ENCODE measurements around the gene ATP6V1B1.

The ATP6V1B1 gene

DNA sequence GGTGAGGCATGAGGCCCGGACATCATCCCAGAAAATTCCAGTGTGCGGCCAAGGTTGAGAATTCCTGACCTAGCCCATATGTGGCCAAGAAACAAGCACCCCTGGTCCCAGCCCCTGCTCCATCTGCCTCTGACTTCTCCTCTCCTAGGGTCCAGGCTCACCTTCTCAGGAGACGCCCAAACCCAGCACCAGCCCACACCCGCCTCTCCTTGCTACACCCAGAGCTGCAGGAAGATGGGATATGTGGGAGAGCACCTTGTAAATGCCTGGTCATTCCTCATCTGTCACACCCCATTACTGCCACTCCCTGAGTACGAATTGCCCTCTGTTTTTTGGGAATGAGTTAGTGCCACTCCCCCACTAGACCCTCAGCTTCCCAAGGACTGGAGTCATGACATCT is 7.3 kb upstream of the ATP6V1B1 start:
- no peak for FAIRE-seq

DNA sequence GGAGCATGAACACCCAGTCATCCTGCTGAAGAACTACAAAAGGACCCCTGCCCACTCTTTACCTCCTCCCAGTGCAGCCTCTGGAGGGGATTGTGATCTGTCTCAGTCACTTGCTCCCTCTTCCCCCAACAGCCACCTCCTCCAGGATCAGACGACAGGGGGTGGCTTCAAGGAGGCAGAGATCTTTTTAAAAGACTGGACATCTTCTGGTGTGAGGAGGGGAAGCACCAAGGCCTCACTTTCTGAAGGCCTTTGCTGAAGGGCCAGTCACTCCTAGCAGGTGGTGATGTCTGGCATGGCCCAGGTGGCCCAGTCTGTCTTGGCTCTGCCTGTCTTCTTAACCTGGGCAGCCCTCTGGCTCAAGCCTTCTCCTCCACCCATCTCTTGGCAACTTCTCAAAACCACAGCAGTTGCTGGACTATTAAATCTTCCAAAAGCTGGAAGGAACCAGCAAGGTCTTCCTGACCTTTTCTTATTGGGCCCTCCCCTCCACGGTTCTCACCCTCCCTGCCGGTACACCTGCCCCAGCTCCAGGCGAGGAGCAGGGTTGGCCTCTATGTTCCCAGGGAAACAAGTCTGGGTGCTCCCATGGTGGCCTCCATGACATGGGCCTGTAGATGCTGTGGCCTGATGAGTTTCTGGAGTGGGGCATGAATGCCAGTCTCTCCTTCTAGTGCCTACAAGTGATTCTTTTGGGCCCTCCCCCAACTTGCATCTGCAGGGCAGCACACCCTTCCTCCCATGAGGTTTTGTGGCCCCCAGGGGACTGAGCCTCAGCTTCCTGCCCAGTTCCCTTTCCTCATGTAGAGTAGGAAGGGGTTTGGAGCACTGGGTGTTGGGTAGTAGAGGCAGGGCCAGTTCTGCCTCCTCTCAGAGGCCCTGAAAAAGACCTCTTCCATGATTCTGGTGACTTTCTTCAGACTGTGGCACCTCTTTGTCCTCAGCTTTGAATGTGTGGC is 5.0 kb upstream of the ATP6V1B1 start:
- FAIRE-seq, result no peak

DNA sequence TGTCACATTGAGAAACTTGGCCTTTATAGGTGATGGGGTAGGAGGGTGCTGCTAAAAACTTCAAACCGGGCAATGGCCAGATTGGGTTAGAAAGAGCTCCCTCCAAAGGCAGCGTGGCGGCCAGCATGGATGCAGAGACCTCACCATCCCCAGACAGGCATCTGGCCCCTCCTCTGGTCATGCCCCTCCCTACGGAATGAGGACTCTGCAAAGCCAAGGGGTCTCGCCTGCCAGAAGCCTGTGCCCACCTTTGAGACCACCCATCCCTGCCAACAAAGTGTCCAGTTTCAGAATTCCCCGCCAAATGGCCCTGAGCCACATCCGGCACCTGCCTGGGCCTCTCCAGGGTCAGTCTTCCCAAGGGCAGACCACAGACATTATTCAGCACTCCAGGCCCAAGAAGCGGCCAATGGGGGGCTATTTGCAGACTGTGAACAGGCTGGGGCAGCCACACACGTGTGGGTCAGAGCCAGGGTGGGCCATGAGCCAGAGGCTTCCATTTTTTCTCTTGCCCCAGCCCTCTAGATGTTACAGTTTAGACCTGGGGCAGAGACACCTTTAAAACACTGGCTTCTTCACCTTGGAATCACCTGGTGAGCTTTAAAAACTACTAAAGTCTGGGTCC is 4.2 kb upstream of the ATP6V1B1 start:
- FAIRE-seq, result no peak

DNA sequence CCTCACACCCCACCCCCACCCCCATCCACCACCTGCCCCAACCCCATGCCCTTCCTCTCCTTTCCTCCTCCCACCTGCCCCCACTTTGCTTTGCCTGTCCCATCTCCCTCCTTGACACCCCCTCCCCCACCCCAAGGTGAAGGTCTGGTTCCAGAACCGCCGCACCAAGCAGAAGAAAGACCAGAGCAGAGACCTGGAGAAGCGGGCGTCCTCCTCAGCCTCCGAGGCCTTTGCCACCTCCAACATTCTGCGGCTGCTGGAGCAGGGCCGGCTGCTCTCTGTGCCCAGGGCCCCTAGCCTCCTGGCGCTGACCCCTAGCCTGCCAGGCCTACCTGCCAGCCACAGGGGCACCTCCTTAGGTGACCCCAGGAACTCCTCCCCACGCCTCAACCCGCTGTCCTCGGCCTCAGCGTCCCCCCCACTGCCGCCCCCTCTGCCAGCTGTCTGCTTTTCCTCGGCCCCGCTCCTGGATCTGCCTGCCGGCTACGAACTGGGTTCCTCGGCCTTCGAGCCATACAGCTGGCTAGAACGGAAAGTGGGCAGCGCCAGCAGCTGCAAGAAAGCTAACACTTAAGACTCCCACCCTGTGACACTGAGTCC is 3.0 kb upstream of the ATP6V1B1 start:
- FAIRE-seq, result no peak

DNA sequence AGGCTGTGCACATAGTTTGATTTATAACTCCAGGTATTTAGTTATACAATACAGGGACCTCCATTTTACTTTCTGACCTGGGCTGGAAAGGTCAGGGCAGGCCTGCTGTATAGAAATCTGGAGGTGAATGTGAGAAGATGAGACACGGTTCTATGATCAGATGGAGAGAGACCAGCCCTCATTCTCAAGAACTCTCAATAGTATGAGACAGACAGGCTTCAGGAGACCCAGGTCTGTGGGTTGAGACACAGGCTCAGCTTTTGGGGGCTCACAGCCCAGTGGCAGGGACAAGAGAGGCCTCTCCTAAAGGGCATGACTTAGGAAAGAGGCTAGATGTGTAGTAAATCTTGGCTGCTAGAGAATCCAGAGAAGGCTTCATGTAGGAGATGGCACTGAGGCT is 719 bp upstream of the ATP6V1B1 start:
- FAIRE-seq, result no peak

DNA sequence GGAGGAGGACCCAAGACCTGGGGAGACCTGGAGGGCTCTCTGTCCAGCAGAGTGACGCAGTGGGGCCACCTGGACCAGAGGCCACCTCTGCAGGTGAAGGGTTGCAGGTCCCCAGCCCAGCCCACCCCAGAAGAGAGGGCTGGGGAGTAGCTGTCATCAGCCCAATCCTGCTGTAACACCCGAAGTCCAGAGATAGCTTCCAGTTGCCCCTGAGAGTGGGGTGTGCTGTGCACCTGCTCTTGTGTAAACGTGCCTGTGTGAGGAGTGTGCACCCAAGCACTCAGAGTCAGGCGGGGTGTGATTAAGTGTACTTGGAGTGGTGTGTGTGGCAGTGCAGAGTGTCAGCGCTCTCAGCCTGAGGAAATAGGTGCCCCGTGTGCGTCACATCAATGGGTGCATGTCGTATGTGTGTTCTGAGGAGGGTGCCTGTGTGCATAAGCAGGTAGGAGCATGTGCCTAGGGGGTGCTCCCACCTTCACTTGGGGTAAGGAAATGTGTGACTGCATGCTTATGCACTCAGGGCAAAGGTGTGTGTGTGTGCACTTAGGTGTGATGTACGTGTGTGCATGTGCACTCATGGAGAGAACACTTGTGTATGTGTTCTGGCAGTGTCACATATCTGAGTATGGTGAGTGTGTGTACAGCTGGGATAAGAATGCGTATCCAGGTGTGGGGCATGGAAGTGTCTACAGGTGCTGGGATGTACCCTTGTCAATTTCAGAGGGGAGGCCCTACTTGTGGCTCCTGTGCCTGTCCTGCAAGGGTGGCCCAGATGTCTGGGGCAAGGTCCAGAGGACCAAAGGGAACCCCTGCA is 672 bp downstream of the ATP6V1B1 start:
- no peak for FAIRE-seq

DNA sequence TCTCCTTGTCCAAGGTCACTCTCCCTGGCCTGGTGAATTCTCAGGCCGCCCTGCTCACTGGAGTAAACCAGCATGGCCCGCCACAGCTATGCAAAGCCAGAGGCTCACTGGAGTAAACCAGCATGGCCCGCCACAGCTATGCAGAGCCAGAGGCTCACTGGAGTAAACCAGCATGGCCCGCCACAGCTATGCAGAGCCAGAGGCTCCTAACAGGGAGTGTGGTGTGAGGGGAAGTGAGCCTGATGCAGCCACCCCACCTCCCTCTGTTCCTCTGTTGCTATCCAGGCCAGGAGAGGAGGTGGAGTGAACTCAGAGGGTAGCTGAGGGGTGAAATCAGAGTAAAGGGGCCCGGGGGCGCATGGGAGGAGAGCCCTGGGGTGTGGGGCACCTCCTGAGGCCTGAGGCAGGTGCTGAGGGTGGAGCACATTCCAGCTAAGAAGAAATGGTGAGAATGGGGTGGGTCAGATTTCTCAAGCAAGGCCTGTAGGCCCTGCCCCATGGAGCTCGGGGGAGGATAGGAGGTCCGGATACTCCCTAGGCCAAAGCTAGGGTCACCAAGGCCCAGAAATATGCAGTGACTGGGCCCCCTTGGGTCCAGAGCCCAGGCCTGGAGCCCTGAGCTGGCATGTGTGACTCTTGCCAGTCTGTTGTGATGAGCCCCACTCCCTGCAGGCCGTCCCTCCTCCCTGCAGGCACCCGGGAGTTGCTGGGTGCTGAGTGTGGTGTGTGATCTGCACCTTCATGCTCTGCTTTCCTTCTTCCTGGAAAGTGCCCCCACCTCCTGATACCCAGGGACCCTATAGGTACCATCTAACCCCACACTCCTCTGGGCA is 1.5 kb downstream of the ATP6V1B1 start:
- no peak for FAIRE-seq

DNA sequence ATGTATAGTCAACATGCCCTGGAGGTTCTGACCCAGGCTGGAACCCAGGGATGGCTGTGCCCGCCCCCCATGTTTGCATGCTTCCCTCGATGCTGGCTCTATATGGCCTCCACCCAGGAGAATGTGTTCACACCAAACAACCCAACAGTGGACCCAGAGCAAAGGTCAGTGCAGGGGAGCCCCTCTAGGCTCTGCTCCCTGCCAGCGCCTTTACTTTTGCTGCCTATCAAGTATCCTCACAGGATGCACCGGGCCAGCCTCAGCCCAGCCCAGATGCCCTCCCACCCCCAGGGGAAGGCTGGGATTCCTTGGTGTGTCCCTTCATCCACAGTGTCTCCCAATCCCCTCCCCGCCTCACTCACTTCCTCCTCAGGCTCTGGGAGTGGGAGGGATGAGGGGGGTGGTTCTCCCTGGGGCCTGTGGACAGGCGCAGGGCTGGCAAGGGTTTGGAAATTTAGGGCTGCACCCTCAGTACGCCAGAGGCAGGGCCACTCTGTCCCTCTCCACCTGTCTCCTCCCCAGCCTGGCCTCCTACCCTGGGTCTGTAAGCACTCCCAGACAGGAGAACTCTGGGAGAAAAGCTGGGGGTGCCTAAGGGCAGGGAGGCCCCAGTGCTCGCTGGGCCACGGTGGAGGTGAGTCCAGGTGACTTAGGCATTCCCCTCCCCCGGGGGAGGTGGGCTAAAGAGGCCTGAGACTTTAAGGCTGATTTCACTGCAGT is 2.3 kb downstream of the ATP6V1B1 start:
- no peak for FAIRE-seq

DNA sequence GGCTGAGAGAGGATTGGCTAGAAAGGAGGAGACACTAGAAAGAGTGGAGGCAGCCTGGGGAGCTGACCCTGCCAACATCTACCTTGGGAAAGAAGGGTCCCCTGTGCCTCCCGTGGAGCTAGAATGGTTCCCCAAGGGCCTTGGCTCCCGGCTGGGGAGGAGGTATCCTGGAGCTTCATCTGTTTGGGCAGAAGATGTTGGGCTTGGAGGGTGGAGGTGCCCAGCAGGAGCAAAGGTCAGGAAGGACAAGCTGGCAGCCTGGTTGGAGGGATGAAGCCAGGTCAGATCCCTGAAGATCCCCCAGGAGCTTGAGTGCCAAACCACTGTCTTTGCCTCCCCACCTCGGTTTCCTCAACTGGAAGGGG is 2.9 kb downstream of the ATP6V1B1 start:
- no peak for FAIRE-seq

DNA sequence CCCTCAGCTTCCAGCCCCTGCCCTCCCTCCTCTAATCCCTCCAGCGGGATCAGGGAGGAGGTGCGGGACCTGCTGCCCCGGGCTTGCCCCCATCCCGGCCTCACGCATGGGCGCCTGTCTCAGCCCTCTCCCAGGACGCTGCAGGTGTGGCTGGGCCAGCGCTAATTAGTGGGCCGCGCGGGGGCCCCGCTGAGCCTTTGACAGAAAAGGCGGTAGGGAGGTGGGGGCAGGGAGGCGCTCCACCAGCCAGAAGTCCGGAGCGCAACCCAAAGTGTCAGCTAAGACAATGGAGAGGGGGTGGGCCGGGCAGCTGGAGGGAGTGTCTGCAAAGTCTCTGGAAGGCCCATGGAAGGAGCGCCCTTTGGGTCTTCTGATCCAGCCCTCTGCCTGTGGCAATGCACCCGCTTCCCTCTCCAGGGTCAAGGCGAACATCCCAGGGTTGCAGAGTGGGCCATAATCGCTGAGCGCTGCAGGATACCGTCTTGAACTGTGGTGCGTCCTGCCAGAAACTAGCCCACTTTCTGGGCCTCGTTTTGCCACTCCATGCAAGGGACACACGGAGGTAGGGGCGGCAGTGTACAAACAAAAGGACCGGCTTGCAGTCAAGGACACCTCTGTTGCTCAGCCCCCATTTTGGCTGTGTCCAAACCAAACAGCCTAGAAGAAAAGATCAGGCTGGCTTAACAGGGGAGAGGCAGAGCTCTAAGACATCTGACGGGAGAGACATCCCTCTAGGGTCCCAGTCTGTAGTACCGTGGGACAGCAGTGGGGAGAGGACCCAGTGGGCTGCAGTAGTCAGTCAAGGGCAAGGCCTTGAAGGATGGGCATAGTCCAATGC is 3.5 kb downstream of the ATP6V1B1 start:
- FAIRE-seq, result no peak

DNA sequence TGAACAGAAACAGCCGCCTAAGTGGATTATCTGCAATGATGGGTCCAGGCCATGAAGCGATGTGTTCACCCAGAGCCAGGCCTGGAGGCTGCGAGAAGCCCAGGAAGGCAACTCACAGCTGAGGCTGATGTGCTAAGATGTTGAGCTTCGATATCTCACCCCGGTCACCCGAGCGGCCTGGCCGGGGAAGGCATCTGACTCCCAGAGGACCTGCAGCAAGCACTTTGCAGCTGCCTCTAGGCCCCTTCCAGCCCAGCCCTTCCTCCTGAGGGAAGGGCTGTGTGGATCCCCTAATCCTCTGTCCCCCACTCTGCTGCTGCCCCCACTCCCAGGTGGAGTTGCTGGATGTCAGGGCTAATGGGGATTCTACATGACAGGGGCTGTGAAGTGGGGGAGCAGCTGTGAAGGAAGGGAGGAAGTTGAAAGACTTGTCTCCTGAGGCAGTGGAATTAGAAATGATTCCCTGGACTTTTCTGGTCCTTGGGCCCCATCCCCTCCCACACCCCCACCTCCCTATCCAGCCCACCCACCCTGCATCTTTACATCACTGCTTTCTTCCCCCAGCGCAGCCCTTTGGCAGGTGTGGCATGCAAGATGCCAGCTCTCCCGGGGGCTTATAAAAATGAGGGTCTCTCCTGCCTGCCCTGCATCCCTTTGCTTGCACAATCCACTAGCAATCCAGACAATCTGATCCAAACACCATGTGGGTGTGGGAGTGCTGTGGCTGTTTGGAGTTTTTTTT is 4.3 kb downstream of the ATP6V1B1 start:
- FAIRE-seq, result no peak

DNA sequence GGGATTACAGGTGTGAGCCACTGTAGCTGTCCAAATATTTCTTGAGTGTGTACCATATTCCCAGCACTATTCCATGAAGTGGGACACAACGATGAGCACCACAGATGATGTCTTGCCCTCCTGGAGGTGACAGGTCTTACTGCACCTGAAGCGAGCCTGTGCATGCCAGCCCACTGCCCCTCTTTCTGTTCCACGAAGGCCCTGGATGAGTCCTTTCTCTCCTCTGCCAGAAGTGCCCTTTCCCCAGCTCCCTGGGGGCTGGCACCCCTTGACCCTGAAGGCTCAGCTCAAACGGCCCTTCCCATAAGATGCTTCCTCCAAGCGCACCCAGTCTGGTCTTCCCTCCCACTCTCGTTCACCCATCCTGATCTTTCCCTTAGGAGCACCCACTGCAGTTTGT is 5.5 kb downstream of the ATP6V1B1 start:
- no peak for FAIRE-seq

DNA sequence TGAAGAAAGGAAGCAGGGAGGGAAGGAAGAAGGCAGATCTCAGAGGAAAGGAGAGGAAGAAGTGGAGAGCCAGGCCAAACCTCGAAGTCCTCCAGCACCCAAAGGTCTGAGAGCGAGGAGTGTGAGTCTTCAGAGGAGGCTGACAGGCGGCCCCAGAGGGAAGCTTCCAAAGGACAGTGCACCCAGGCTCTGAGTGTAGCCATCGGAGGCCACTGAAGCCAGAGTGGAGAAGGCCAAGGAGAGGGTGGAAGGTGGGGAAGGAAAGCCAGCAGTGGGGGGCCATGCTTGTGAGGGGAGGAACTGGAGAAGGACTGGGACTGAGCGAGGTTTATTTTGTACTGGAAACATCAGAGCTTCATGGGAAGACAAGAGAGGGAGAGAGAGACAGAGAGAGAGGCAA is 6.0 kb downstream of the ATP6V1B1 start:
- FAIRE-seq, result no peak

DNA sequence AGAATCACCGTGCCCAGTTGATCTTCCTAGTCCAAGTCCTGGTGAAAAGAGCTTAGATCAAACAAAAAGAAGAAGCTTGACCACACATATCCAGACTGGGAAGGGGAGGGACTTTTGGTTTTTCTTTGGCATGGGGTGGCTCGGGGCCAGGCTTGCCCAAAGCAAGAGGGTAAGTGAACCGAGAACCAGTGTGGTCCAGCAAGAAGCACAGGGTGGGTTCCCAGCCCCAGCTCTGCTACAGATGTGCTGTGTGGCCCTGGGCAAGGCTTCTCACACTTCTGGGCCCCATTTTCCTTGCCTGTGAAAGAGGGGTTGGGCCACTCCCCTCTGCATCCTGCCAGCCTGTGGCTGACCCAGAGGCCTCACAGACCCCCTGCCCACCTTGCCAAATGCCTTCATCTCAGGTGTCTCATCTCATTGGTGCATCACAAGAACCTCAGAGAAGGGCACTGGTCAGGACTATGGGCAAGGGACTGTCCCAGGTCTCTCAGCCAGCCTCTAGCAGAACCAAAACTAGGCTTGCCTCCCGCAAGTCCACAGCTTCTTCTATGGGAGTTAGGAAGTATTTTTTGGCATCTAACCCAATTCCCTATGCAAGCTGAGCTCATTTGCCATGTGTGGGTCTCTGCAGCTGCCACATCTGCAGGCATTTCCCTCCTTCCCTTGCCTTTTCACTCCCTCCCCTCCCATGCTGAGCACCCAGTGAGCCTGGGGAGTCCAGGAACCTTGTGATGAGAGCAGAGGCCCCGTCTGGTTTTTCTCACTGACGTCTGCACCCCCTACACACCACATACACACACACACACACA is 6.9 kb downstream of the ATP6V1B1 start:
- no peak for FAIRE-seq

DNA sequence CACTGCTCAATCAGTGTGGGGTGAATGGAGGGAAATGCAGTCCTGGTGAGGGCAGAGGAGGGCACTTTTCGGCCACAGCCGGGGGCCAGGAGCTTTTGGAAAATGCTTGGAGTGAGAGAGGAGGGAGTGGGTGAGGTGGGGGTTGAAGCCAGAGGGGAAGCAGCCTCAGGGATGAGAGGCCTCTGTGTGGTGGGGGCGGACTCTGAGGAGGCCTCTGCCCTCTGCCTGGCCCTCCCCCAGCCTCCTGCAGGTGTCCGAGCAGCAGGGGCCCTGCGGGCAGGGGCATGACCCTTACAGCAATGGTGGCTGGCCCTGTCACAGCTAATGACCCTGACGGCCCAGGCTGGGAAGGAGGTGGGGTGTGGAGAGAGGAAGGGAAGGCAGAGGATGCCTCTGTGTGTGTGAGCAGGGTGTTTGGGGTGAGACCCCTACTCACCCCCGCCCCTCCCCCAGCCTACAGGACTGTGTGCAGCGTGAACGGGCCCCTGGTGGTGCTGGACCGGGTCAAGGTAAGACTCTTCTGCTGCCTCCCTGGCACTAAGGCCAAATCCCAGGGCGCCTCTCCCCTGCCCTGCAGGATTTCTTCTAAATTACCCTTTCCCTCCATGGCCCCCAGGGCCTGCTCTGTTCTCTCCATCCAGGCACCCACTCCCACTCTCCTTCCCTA is 7.6 kb downstream of the ATP6V1B1 start:
- FAIRE-seq, result no peak

DNA sequence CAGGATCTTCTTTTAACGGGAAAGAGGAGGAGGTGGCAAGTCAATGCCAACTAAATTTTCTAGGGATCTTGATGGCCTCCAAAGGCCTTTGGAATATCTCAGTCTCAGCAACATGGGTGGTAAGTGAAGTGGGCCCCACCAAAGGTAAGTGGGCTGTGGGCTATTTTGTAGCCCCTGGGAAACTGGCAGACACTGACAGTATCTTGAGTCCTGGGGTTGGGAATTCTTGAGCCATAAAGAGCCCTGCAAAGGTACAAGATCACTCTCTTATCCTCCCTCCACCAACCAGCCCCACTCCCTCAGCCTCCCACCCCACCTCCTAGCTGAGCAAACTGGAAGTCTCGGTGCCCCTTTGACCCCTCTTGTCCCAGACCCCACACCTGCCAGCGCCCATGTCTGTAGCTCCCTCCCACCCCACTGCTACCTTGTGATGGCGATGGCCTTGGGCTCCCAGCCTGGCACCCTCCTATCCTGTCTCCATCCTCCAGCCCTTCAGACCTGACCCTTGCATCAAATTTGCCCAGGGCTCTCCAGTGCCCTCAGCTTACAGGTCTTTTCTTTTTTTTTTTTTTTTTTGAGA is 8.5 kb downstream of the ATP6V1B1 start:
- FAIRE-seq, result no peak

DNA sequence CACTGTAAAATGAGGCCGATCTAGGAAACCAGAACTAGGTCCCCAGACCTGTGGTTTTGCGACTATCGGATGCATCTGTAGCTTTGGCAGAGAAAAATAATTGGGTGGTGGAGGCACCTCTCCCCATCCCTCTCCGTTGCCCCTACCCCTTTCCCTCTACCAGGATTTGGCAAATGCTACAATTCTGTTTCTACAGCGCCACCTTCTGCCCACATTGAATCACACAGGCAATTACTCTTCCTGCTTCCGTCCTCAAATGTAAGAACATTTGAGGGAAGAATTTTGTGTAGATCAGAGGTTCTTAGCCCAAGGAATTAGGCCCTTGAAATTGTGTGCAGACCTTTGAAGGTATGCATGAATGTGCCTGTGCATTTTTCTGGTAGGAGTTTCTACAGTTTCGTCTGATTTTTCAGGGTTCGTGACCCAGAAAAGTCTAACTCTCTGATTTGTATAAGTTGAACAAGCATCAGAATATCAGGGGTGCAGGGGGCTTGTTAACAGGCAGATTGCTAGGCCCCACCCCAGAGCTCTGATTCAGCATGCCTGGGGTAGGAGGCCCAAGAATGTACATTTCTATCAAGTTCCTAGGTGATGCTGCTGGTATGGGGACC is 11.2 kb downstream of the ATP6V1B1 start:
- FAIRE-seq, result no peak

Measured in islet of Langerhans (tissue), 1 donor.